Stimulated activated CD4-positive, alpha-beta T cell treated with anti-CD3 and anti-CD28 coated beads, Interleukin-2, amount 100 ng/mL, for 24 hours (primary cell): ENCODE measurements around the gene MORN1.

Experiments
- DNase-seq, 2 donors: peaks; one replicate each; pipeline ENCODE4 v3.0.0-alpha.2; 2020

The MORN1 gene

GRCh38 chr1:2404142-2404889, 13.0 kb upstream of the MORN1 start:
- DNase-seq = no peak

- DNase-seq = no peak
Observed at GRCh38 chr1:2403273-2403672, 11.9 kb upstream of the MORN1 start.

- DNase-seq = no peak
Observed at GRCh38 chr1:2402420-2402819, 11.1 kb upstream of the MORN1 start.

- DNase-seq = no peak
Observed at GRCh38 chr1:2400950-2401649, 9.7 kb upstream of the MORN1 start.

GRCh38 chr1:2400576-2400909, 9.2 kb upstream of the MORN1 start:
- no peak for DNase-seq

- no peak for DNase-seq
Observed at GRCh38 chr1:2399890-2400575, 8.7 kb upstream of the MORN1 start.

GRCh38 chr1:2398871-2399270, 7.5 kb upstream of the MORN1 start:
- DNase-seq = no peak

GRCh38 chr1:2397007-2397679, 5.8 kb upstream of the MORN1 start:
- DNase-seq = no peak

GRCh38 chr1:2396476-2396875, 5.1 kb upstream of the MORN1 start:
- DNase-seq = no peak

- no peak for DNase-seq
Observed at GRCh38 chr1:2396059-2396458, 4.7 kb upstream of the MORN1 start.

GRCh38 chr1:2395245-2395644, 3.9 kb upstream of the MORN1 start:
- DNase-seq = no peak

- no peak for DNase-seq
Observed at GRCh38 chr1:2394761-2395160, 3.4 kb upstream of the MORN1 start.

GRCh38 chr1:2394220-2394619, 2.9 kb upstream of the MORN1 start:
- no peak for DNase-seq

- no peak for DNase-seq
Observed at GRCh38 chr1:2393471-2393877, 2.1 kb upstream of the MORN1 start.

- DNase-seq = no peak
Observed at GRCh38 chr1:2392686-2393085, 1.3 kb upstream of the MORN1 start.

GRCh38 chr1:2391931-2392509, 666 bp upstream of the MORN1 start:
- no peak for DNase-seq

- no peak for DNase-seq
Observed at GRCh38 chr1:2389644-2390043, 1.7 kb downstream of the MORN1 start.

GRCh38 chr1:2388004-2388913, 3.1 kb downstream of the MORN1 start:
- no peak for DNase-seq

- DNase-seq = no peak
Observed at GRCh38 chr1:2386636-2387611, 4.4 kb downstream of the MORN1 start.

GRCh38 chr1:2385606-2386280, 5.6 kb downstream of the MORN1 start:
- no peak for DNase-seq
